Measurements from ENCODE around the gene XXYLT1.

- TF ChIP-seq CTCF (IDR thresholded peaks at IDR 0.05; ENCODE audit: insufficient read depth, low read length, poor library complexity, severe bottlenecking) (no peak), EZH2phosphoT487 (conservative IDR thresholded peaks at IDR 0.05; ENCODE audit: low read length) (no peak)
Measured at GRCh38 chr3:195285372-195285771, 14.4 kb upstream of the XXYLT1 start.

Measured in SU-DHL-6 (cell line).